SK-N-SH (cell line): ENCODE results near the gene MTFP1. TPM values are rescaled to one million over a fixed set of nuclear protein-coding genes. Genes with fewer than 3 reads are reported as not detected.

ENCODE experiments used
- CTCF ChIA-PET: fragments of 300-600, 350-600 bp; formaldehyde crosslinking; extraction: SDS; loops from one replicate; lab custom pipeline; 2021; lab: Yijun Ruan, JAX
- POLR2A ChIA-PET: fragments of 350-600 bp; sonication (Branson Sonifier 250); formaldehyde crosslinking; extraction: SDS; loops from one replicate; lab custom pipeline; 2020; ENCODE audit warnings: antibody characterized with exemption, inconsistent platforms; lab: Yijun Ruan, JAX
- DNase-seq: peaks from one replicate; pipeline ENCODE4 v3.0.0; 2012
- H2AFZ ChIP-seq: fragments of 200-600 bp; sonication (generic); 2 replicates; pipeline ENCODE4 v1.8.1; 2016; ENCODE audit warnings: antibody characterized with exemption, mild to moderate bottlenecking, low read depth
- H3F3A ChIP-seq: fragments of 200-600 bp; sonication (generic); replicated peaks from 2 replicates; pipeline ENCODE3; 2016; ENCODE audit warnings: antibody characterized with exemption, mild to moderate bottlenecking; ENCODE audit not compliant: insufficient read depth
- H3K27ac ChIP-seq, 2 experiments: fragments of 200-500 bp in 1 of 2; fragments of 200-600 bp in 1 of 2; sonication (Bioruptor generic) in 1 of 2; sonication (generic), shearing (Covaris generic) in 1 of 2; 2 replicates each; pipeline versions ENCODE4 v1.5.1 to v1.6.1; 2014 to 2016; ENCODE audit warnings: low read depth in 2 of 2, inconsistent platforms in 1 of 2, low read length in 1 of 2, mild to moderate bottlenecking in 1 of 2, mixed read lengths in 1 of 2
- H3K27me3 ChIP-seq: fragments of 200-600 bp; sonication (generic), shearing (Covaris generic); 2 replicates; pipeline ENCODE4 v1.6.1; 2016; ENCODE audit warnings: mixed run types; ENCODE audit not compliant: insufficient read depth
- H3K36me3 ChIP-seq, 2 experiments: fragments of 200-500 bp in 1 of 2; fragments of 200-600 bp in 1 of 2; sonication (Bioruptor generic) in 1 of 2; sonication (generic) in 1 of 2; replicated peaks in 1 of 2; 2 replicates each; pipeline versions ENCODE3 to v1.5.1; 2014 to 2016; ENCODE audit warnings: low read length in 1 of 2, mild to moderate bottlenecking in 1 of 2; ENCODE audit not compliant: insufficient read depth in 2 of 2, control insufficient read depth in 1 of 2
- H3K4me1 ChIP-seq, 2 experiments: fragments of 200-500 bp in 1 of 2; fragments of 200-600 bp in 1 of 2; sonication (Bioruptor generic) in 1 of 2; sonication (generic), shearing (Covaris generic) in 1 of 2; 2 replicates each; pipeline versions ENCODE4 v1.5.1 to v1.6.1; 2014 to 2016; ENCODE audit warnings: low read depth in 1 of 2, low read length in 1 of 2, mixed run types in 1 of 2; ENCODE audit not compliant: insufficient read depth in 2 of 2, control insufficient read depth in 1 of 2
- H3K4me2 ChIP-seq: fragments of 200-600 bp; sonication (generic), shearing (Covaris generic); 2 replicates; pipeline ENCODE4 v1.6.1; 2017; ENCODE audit warnings: mixed run types
- H3K4me3 ChIP-seq, 2 experiments: fragments of 200-500 bp in 1 of 2; fragments of 200-600 bp in 1 of 2; sonication (Bioruptor generic) in 1 of 2; sonication (generic), shearing (Covaris generic) in 1 of 2; 2 replicates each; pipeline versions ENCODE4 v1.5.1 to v1.8.1; 2014 to 2016; ENCODE audit warnings: low read depth in 2 of 2, inconsistent platforms in 1 of 2, low read length in 1 of 2, mild to moderate bottlenecking in 1 of 2, mixed read lengths in 1 of 2, moderate library complexity in 1 of 2
- H3K79me2 ChIP-seq: fragments of 200-600 bp; sonication (generic); 2 replicates; pipeline ENCODE4 v1.8.1; 2017; ENCODE audit warnings: mild to moderate bottlenecking; ENCODE audit not compliant: insufficient read depth
- H3K9ac ChIP-seq: fragments of 200-600 bp; sonication (generic); 2 replicates; pipeline ENCODE4 v1.6.1; 2017; ENCODE audit warnings: mixed run types
- H3K9me2 ChIP-seq: fragments of 200-600 bp; sonication (generic); 2 replicates; pipeline ENCODE4 v1.6.1; 2017; ENCODE audit warnings: mixed run types
- H3K9me3 ChIP-seq: fragments of 200-600 bp; sonication (generic); 2 replicates; pipeline ENCODE4 v1.6.1; 2017; ENCODE audit warnings: mixed run types, mild to moderate bottlenecking, moderate library complexity
- H4K20me1 ChIP-seq: fragments of 200-600 bp; sonication (generic); 2 replicates; pipeline ENCODE4 v1.6.1; 2017; ENCODE audit warnings: mild to moderate bottlenecking, mixed run types; ENCODE audit not compliant: insufficient read depth
- EZH2phosphoT487 ChIP-seq: fragments of 200-600 bp; sonication (generic); IDR thresholded peaks from 2 replicates; pipeline ENCODE4 v1.6.1; 2017; ENCODE audit warnings: low read depth, mixed run types, mild to moderate bottlenecking, antibody characterized with exemption, moderate library complexity, borderline replicate concordance
- FOXJ3 ChIP-seq: sonication (generic); formaldehyde crosslinking; IDR thresholded peaks from 2 replicates; pipeline ENCODE4 v1.5.1; 2020; ENCODE audit warnings: mild to moderate bottlenecking, missing genetic modification reagents
- MAX ChIP-seq: IDR thresholded peaks from 2 replicates; pipeline ENCODE4 v1.4.0; 2012; ENCODE audit warnings: low read depth
- MEF2A ChIP-seq: IDR thresholded peaks from 2 replicates; pipeline ENCODE4 v1.4.0; 2012; ENCODE audit warnings: low read depth, borderline replicate concordance
- RCOR1 ChIP-seq: fragments of 150-350 bp; IDR thresholded peaks from 2 replicates; pipeline ENCODE4 v1.6.1; 2017; ENCODE audit warnings: antibody characterized with exemption, low read length
- SIN3A ChIP-seq: IDR thresholded peaks from 2 replicates; pipeline ENCODE4 v1.6.1; 2012; ENCODE audit warnings: low read depth, mild to moderate bottlenecking, low read length, moderate library complexity, borderline replicate concordance
- SMC3 ChIP-seq: IDR thresholded peaks from 2 replicates; pipeline ENCODE4 v1.6.1; 2012; ENCODE audit warnings: low read depth, low read length, improper control_type of control experiment
- TAF1 ChIP-seq: IDR thresholded peaks from 2 replicates; pipeline ENCODE4 v1.6.1; 2012; ENCODE audit warnings: low read depth, mild to moderate bottlenecking, low read length, moderate library complexity, borderline replicate concordance
- TEAD4 ChIP-seq: IDR thresholded peaks from 2 replicates; pipeline ENCODE4 v1.4.0; 2012; ENCODE audit warnings: mild to moderate bottlenecking, borderline replicate concordance; ENCODE audit not compliant: insufficient read depth
- USF1 ChIP-seq: IDR thresholded peaks from 2 replicates; pipeline ENCODE4 v1.4.0; 2012; ENCODE audit warnings: low read depth, borderline replicate concordance
- ZBTB33 ChIP-seq: IDR thresholded peaks from 2 replicates; pipeline ENCODE4 v1.4.0; 2012; ENCODE audit warnings: low read depth, borderline replicate concordance
- WGBS: methylation state at CpG from one replicate; pipeline ENCODE4 v1.1.6; 2017; ENCODE audit warnings: low lambda C conversion rate; 5-methylcytosine and 5-hydroxymethylcytosine counted together
- polyA plus RNA-seq, 3 experiments: library from polyadenylated mRNA; depleted of rRNA; stranded (reverse); fragments of >200 nt; gene quantifications; 2 replicates each; pipeline ENCODE4 v1.2.3, GENCODE V29; 2012

Gene MTFP1
- polyA plus RNA-seq, 1 of the 3 experiments (the other 2 are of a cell fraction): 18.9 TPM

GRCh38 chr22:30413001-30413400, 12.6 kb upstream of the MTFP1 start (continued):
- TF ChIP-seq EZH2phosphoT487: no peak

- WGBS: 91% methylated on average over 5 of the region's 5 CpGs
- ChIA-PET CTCF (interaction anchor here (0.6 to 1.5 kb wide), 5 partner anchors 9 to 125 kb away, joined by 3 to 10 read pairs (median 3); partner anchors contain the start of genes CASTOR1 and RNF215), POLR2A (interaction anchor here (0.8 to 1.9 kb wide), 2 partner anchors 9 to 12 kb away, joined by 3 to 10 read pairs; no protein-coding TSS in a partner anchor)
- Histone ChIP-seq H3K4me1 (no peaks in the 10 kb centered on the region), H3K4me2 (no peak overlapping the region), H3K36me3 (peaks cover 25 to 44% of the 10 kb centered on the region in 2 experiments), H3K4me3 (no peak overlapping the region), H3F3A (no peaks in the 10 kb centered on the region), H3K9me2 (no peaks in the 10 kb centered on the region), H4K20me1 (no peaks in the 10 kb centered on the region), H3K27ac (no peak overlapping the region), H3K9me3 (no peaks in the 10 kb centered on the region), H3K9ac (no peak overlapping the region), H3K79me2 (no peaks in the 10 kb centered on the region), H3K27me3 (no peaks in the 10 kb centered on the region), H2AFZ (no peak overlapping the region)
- DNase-seq: no peak
- TF ChIP-seq USF1 (no peak), TEAD4 (no peak), ZBTB33 (no peak), RCOR1 (no peak), SMC3 (no peak), MAX (no peak), FOXJ3 (CRISPR knock-in tag) (no peak), MEF2A (no peak), TAF1 (no peak), SIN3A (no peak)
Measured at GRCh38 chr22:30413745-30414524, 11.6 kb upstream of the MTFP1 start.
